ENCODE results near the gene BBS2.
A peak's percentile ranks its signal among the peaks of the same experiment; 100 is the strongest.
"Not testable (repeated sequence)": the region's sequence is repeated elsewhere in the genome, so short reads cannot be mapped to it uniquely, and the experiment has no call there.

Gene BBS2

GRCh38 chr16:56520251-56520577 lies 390 bp upstream of the BBS2 start:
- DNase-seq: no peak

DNA sequence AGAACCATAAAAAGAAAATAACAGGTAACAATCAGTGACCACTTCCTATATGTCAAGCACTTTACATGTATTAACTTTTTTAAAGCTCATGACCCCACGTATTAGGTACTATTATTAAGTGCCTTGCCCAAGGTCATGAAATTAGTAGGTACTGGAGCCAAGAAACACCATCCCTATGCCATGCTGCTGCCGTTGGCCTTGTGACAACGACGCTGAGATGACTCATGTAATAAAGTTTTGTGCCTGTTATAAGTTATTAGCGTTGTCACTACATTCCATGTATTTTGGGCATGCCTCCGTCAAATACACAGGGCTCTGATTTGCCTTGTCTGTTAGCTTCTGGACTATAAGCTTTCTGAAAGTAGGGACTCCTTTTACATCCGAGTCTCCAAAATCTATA lies 1.4 kb downstream of the BBS2 start:
- no peak for DNase-seq

- no peak for DNase-seq
Measured at GRCh38 chr16:56517206-56517605, 2.6 kb downstream of the BBS2 start.

DNA sequence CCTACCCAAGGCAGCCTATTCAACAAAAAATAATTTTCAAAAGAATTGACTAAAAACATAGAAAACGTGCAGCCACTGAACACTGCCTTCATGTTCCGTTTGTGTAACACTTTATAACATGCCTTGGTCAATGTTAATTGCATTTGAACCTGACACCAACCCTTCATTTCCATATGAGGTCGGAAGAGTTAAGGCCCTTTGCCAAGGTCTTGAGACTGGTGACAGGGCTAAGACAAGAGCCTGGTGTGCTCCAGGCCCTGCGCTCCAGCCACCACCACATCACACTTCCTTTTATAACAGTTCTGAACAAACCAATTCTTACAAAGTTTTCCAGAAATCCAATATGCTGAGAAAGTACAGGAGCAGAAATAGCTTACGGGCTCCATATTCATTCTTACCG lies 4.2 kb downstream of the BBS2 start:
- DNase-seq: no peak

GRCh38 chr16:56514845-56515244 lies 5.0 kb downstream of the BBS2 start:
- no peak for DNase-seq

GRCh38 chr16:56513972-56514371 lies 5.9 kb downstream of the BBS2 start:
- peak; percentile 26 for DNase-seq

DNA sequence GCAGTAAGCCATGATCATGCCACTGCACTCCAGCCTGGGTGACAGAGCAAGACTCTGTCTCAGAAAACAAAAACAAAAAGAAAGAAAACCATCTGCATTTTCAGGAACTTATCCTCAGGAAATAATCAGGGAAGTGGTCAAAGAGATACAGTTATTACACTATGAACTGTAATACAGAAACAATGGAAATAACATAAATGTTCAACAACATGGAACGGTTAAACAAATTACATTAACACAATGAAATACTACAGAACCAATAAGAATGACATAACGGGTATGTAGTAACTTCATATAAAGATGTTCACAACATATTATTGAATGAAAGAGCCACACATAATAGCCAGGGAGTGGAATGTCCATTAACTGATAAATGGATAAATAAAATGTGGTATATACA lies 6.7 kb downstream of the BBS2 start:
- no peak for DNase-seq

DNA sequence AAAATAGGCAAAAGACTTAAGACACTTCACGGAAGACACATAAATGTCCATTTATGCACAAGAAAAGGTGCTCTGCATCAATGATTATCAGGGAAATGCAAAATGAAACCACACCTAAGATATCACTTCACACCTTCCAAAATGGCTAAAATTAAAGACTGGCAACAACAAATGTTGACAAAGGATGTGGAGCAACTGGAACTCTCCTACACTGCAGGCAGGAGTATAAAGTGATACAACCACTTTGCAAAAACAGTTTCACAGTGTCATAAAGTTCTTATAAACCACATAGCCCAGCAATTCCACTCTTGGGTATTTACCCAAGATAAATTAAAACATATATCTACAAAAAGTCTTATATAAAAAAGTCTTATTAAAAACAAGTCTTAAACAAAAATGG lies 7.8 kb downstream of the BBS2 start:
- DNase-seq: no peak

DNA sequence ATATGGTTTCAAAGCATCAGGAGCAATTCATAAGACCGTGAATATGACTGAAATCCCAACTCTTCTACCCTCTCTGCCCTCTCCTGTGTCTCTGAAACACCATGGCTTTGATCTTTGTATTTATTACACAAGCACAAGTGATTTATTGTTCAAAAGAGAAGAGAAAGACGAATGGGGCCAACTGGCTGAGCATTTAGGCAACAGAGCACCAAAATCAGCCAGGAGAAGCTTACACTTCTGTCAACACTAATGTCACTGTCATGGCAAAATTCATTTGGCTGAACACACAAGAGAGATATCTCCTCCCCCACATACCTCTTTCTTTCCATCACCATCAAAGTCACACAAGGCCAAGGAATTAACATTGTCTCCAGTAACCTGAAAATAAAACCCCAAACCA lies 9.3 kb downstream of the BBS2 start:
- no peak for DNase-seq

DNA sequence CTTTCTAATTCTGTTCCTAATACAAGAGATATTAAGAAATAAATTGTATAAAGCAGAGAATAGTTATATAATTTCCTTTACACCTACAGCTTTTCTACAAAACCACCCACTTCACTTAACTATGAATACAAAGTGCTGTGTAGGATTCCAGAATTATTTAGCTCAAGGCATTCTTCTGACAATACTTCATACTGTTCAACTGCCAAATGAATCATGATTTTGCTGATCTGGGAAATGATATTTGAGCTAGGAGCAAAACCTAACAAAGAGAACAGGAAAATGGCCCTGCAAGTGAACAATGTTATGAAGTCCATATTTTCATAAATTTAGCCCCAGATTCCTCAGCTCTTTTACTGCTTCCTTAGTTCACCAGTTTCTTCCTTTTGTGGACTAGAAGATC lies 12.9 kb downstream of the BBS2 start:
- no peak for DNase-seq

- DNase-seq: no peak
Measured at GRCh38 chr16:56505181-56505580, 14.6 kb downstream of the BBS2 start.

GRCh38 chr16:56493815-56494214 lies 26.0 kb downstream of the BBS2 start:
- DNase-seq: no peak

- no peak for DNase-seq
Measured at GRCh38 chr16:56493126-56493525, 26.7 kb downstream of the BBS2 start.

DNA sequence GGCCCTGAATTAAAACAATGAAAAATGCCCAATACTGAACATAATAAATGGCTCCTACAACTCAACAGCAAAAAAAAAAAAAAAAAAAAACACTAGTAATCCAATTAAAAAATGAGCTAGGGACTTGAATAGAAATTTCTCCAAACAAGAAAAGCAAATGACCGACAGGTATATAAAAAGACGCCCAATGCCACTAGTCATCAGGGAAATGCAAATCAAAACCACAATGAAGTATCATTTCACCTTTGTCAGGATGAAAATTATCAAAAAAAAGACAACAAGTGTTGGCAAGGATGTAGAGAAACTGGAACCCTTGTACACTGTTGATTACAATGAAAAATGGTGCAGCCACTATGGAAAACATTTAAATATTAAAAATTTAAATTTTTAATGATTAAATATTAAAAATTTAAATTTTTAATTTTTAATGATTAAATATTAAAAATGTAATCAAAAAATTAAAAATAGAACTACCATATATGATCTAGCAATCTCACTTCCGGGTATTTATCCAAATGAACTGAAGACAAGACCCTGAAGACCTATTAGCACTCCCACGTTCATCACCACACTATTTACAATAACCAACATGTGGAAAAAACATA lies 28.1 kb downstream of the BBS2 start:
- DNase-seq: no peak

DNA sequence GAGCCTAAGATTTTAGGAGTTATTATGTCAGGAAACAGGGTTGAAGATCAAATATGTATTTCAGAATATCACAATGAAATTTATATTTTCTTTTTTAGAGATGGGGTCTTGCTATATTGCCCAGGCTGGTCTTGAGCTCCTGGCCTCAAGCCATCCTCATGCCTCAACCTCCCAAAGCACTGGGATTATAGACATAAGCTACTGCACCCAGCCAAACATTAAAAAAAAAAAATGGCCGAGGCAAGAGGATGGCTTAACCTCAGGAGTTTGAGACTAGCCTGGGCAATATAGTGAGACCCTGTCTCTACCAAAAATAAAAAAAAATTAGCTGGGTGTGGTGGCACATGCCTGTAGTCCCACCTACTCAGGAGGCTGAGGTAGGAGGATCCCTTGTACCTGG lies 31.0 kb downstream of the BBS2 start:
- not testable (repeated sequence) for DNase-seq

DNA sequence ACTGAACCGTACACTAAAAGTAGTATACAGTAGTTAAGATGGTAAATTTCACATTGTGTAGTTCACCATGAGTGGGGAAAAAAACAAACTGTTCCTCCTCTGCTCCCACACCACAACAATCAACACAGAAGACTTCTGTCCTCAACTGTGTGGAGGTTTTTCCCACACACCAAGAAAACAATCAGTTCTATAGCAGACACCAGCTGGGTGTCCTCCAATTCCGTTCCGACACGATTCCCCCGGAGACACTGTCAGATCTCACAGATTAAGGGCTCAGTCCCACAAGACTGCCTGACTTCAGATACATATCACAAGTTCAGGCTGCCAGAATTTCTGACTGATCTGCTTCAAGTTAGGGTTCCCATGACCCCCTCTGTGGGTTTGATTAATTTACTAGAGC lies 31.8 kb downstream of the BBS2 start:
- DNase-seq: no peak

GRCh38 chr16:56483394-56483793 lies 36.4 kb downstream of the BBS2 start:
- DNase-seq: no peak

DNA sequence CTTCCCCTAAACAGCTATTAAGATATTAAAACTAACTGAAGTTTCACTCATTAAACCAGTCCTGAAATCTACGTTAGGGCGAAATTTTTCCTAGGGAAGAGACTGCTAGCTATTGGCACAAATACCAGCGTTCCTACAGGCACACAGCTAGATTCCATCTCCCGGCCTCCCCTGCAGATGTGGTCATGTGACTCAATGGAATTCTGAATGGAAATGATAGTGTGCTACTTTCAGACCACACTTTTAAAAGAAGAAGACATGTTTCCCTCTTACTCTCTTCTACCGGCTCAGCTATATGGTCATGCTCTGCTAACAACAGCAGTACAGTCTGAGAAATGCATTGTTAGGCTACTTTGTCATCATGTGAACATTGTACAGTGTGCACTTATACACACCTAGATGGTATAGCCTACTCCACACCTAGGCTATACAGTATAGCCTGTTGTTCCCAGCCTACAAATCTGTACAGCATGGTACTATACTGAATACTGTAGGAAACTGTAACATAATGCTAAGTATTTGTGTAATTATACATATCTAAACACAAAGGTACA lies 37.1 kb downstream of the BBS2 start:
- no peak for DNase-seq

DNA sequence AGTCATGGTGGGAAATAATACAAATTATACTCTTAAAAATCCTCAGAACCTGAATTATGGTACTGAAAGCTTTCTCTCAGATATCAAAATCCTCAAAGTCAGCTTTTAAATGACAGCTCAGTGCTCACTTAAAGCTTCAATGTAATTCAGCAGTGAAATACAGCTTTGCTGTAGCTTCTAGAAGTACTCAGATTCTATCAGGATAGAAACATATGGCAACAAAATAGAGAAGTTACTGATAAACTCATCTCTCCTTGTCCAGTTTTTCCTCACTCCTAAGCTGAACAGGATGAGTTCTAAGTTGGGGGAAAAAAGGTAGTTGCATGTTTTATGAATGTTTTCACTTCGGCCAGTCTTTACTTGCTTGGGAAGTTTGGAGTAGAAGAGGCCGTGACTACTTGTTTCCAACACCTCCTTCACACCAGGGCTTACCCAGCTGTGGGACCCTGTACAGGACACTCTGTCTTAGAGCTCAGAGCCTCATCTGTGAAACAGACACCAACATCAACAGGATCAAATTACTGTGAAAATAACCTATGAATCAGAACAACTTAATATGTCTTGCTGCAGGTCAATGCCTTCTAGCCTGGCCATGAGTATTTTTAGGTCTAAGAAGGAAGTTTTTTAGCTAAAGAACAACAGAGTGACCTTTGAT lies 38.2 kb downstream of the BBS2 start:
- no peak for DNase-seq

- no peak for DNase-seq
Measured at GRCh38 chr16:56480776-56481467, 38.9 kb downstream of the BBS2 start.

- no peak for DNase-seq
Measured at GRCh38 chr16:56479469-56479868, 40.4 kb downstream of the BBS2 start.

DNA sequence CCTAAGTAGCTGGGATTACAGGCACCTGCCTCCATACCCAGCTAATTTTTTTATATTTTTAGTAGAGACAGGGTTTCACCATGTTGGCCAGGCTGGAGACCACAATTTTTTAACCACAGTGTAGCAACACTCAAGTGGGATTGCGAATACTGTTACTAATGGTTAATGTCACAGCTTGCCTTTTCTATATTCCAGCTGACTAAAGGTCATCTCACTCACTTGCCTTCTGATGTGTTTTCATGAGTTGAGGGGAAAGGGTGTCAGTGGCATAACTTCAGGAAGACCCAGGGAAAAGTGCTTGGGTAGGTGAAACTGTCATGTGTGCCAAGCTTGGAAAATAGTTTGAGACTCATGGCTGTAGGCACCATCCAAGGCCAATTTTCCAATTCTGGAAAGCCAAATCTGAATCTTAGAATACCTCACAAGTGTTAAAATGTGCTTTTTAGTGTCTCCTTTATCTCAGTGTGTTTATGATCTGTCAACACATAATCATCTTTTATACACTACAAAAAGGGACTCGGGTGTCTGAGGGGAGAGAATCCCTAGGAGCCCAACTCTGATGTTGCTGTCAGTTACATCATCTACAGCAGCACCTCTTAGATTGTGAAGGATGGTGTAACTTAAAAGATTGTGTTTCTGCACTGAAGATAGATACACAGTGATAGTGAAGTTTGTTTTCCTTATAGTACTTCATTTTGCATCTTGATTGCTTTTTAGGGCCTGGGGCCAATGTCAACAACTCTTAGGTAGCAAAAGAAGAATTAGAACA lies 41.4 kb downstream of the BBS2 start:
- no peak for DNase-seq

GRCh38 chr16:56477096-56477878 lies 42.5 kb downstream of the BBS2 start:
- no peak for DNase-seq
